ENCODE measurements around the gene BORCS6.

The BORCS6 gene

GRCh38 chr17:8231701-8232100, 41.7 kb upstream of the BORCS6 start:
- TF ChIP-seq, protein P1, sequence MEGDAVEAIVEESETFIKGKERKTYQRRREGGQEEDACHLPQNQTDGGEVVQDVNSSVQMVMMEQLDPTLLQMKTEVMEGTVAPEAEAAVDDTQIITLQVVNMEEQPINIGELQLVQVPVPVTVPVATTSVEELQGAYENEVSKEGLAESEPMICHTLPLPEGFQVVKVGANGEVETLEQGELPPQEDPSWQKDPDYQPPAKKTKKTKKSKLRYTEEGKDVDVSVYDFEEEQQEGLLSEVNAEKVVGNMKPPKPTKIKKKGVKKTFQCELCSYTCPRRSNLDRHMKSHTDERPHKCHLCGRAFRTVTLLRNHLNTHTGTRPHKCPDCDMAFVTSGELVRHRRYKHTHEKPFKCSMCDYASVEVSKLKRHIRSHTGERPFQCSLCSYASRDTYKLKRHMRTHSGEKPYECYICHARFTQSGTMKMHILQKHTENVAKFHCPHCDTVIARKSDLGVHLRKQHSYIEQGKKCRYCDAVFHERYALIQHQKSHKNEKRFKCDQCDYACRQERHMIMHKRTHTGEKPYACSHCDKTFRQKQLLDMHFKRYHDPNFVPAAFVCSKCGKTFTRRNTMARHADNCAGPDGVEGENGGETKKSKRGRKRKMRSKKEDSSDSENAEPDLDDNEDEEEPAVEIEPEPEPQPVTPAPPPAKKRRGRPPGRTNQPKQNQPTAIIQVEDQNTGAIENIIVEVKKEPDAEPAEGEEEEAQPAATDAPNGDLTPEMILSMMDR (IDR thresholded peaks at IDR 0.05; ENCODE audit: insufficient read depth, low read length, missing control alignments) = no peak
- no peak for DNase-seq (ENCODE audit: low read depth, low spot score)
- CTCF ChIA-PET = no interaction called here
- no peak overlapping the region for H3K4me3 ChIP-seq (ENCODE audit: low read depth, low read length)
- POLR2A ChIA-PET = no interaction called here

- peak overlapping the region; percentile 53 for H3K4me3 ChIP-seq (ENCODE audit: low read depth, low read length)
- TF ChIP-seq, protein P1 (IDR thresholded peaks at IDR 0.05; ENCODE audit: insufficient read depth, low read length, missing control alignments) = no peak
- CTCF ChIA-PET = interaction anchor here (1.4 to 2.0 kb wide), 2 partner anchors 17 to 20 kb away, joined by 3 to 11 read pairs; partner anchors contain the start of gene CTC1
- no peak for DNase-seq (ENCODE audit: low read depth, low spot score)
- POLR2A ChIA-PET = interaction anchor here (1.0 kb wide), 2 partner anchors 8 to 19 kb away, joined by 3 to 4 read pairs; no protein-coding TSS in a partner anchor
Observed at GRCh38 chr17:8227238-8227581, 37.2 kb upstream of the BORCS6 start.

GRCh38 chr17:8226536-8227237, 36.7 kb upstream of the BORCS6 start:
- POLR2A ChIA-PET = interaction anchor here (1.0 to 1.4 kb wide), 4 partner anchors 9 to 69 kb away, joined by 3 to 6 read pairs (median 4); partner anchors contain the start of gene SLC25A35
- TF ChIP-seq, protein P1 (IDR thresholded peaks at IDR 0.05; ENCODE audit: insufficient read depth, low read length, missing control alignments) = no peak
- no peak for DNase-seq (ENCODE audit: low read depth, low spot score)
- peak overlapping the region; percentile 53 for H3K4me3 ChIP-seq (ENCODE audit: low read depth, low read length)
- CTCF ChIA-PET = interaction anchor here (1.4 to 2.0 kb wide), 2 partner anchors 18 to 20 kb away, joined by 3 to 11 read pairs; partner anchors contain the start of gene CTC1

- ChIA-PET CTCF (interaction anchor here (1.2 kb wide), 1 partner anchor 45 kb away, joined by 4 read pairs; no protein-coding TSS in a partner anchor), POLR2A (interaction anchor here (0.6 to 1.4 kb wide), 3 partner anchors 39 to 150 kb away, joined by 3 to 6 read pairs (median 4); partner anchors contain the start of gene SLC25A35)
- TF ChIP-seq, protein P1 (IDR thresholded peaks at IDR 0.05; ENCODE audit: insufficient read depth, low read length, missing control alignments) = no peak
- peak overlapping the region; percentile 53 for H3K4me3 ChIP-seq (ENCODE audit: low read depth, low read length)
- DNase-seq (ENCODE audit: low read depth, low spot score) = no peak
Observed at GRCh38 chr17:8225813-8226535, 36.0 kb upstream of the BORCS6 start.

DNA sequence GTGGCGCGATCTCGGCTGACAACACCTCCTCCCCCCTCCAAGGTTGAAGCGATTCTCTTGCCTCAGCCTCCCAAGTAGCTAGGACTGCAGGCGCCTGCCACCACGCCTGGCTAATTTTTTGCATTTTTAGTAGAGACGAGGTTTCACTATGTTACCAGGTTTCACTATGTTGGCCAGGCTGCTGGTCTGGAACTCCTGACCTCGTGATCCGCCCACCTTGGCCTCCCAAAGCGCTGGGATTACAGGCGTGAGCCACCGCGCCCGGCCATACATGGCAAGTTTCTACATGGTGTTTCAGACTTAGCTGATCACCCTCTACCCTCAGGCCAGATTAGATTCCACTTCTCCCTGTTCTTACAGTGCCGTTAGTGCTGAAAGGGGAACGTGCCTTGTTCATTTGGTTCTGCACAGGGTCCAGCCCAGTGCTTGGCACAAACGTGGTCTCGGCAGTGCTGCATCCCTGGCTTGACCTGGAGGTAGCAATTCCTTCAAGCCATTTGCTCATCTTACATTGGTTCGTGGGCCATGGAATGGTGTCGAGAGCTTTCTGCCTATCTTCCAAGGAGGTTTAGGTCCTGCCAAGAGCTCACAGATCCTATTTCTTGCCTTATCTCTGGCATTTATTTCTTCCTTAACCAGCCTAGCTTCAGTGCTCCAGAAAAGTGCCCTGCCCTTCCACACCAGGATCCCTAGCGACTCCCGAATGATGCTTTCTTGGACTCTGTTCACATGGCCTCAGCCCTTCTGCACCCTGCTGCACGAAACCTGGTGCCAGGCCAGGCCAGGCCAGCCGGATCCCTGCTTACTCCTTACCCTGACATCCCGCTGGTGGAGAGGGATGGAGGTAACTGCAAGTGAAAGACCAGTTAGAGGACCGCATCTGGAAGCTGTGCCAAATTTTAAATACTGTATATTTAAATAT, 35.2 kb upstream of the BORCS6 start:
- DNase-seq (ENCODE audit: low read depth, low spot score) = no peak
- CTCF ChIA-PET = interaction anchor here (1.2 to 4.6 kb wide), 3 partner anchors 44 to 151 kb away, joined by 3 to 21 read pairs (median 4); partner anchors contain the start of gene ALOXE3
- H3K4me3 ChIP-seq (ENCODE audit: low read depth, low read length) = no peak overlapping the region
- TF ChIP-seq, protein P1 (IDR thresholded peaks at IDR 0.05; ENCODE audit: insufficient read depth, low read length, missing control alignments) = no peak
- POLR2A ChIA-PET = interaction anchor here (1.4 kb wide), 1 partner anchor 38 kb away, joined by 6 read pairs; no protein-coding TSS in a partner anchor

All from AG04449 (cell line).